GM21529 (cell line): ENCODE measurements around the gene CEP290.
A peak's percentile ranks its signal among the peaks of the same experiment; 100 is the strongest.
"Not testable (repeated sequence)": the region's sequence is repeated elsewhere in the genome, so short reads cannot be mapped to it uniquely, and the experiment has no call there.

Experiments used
- ATAC-seq: cut with Tn5 transposase; IDR thresholded peaks from one replicate; pipeline ENCODE4 v1.9.1; 2021; ENCODE audit not compliant: unreplicated experiment

The CEP290 gene

DNA sequence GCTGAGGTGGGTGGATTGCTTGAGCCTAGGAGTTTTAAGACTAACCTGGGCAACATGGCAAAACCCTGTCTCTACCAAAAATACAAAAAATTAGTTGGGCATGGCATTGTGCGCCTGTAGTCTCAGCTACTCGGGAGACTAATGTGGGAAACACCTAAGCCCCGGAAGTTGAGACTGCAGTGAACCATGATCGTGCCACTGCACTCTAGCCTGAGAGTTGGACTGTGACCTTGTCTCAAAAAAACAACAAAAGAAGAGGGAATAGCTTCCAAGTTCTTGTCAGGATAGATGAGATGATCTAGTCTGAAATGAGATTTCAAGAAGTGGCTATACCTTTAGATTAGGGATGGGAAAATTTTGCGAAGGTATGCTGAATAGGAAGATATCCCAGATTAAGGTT is 97.9 kb downstream of the CEP290 start:
- no peak for ATAC-seq

DNA sequence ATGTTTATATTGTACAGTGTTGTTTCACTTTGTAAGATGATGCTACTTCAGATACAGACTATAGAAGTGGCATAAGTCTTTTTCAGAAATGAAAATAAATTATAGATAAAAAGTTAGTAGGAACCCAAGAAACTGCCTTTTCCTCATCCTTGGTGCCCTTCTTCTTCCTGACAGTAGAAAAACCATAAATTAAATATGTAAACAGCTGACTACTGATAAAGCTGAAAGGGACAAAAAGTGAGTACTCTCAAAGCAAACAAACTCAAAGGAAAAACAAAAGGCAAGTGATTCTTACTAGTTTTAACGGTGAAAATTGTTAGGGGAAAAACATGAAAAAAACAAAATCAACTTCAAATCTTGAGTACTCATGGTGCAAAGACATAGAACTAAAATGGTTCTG is 104.1 kb downstream of the CEP290 start:
- ATAC-seq, result no peak

DNA sequence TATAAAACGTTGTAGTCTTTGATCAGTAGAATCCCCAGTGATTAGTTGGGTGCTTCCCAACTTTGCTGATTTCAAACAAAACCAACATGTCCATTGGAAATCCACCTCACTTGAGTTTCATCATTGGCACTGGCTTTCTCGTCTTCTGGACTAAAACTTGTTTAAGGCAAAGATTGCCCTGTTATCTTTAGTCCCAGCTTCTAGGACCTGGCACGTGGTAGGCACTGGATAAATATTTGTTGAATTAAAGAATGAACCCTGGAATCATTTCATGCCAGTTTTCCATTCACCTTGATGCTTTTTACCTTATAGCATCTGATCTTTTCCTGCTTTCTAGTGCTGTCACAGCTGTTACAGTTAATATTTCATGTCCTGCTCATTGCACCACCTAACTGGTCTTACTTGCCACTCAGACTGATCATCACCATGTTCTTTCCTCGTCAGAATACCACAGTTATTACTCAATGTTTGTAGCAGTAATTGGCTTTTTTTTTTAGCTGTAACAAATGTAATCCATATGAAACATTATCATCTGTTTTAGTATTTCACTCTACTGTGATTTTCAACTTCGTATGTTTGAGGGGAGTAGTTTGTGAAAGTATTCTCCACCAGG is 105.4 kb downstream of the CEP290 start:
- ATAC-seq, result peak; percentile 16

DNA sequence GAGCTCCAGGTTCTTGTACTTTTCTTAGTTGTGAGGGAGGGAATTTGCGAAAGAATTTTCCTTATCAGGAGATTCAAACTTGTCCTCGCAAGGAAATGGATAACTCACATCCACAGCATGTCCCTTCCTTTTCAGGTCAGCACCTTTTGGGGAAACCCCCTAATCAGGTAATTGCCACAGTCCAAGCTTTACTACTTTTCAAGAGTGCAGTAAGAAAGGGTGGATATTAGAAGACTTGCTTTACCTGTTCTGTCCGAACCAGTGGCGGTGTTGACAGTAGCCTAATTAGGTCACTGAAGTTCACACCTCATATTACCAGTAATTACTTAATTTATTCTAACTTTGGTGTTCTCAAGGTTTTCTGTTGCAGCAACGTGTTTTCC is 106.0 kb downstream of the CEP290 start:
- ATAC-seq, result peak; percentile 18

DNA sequence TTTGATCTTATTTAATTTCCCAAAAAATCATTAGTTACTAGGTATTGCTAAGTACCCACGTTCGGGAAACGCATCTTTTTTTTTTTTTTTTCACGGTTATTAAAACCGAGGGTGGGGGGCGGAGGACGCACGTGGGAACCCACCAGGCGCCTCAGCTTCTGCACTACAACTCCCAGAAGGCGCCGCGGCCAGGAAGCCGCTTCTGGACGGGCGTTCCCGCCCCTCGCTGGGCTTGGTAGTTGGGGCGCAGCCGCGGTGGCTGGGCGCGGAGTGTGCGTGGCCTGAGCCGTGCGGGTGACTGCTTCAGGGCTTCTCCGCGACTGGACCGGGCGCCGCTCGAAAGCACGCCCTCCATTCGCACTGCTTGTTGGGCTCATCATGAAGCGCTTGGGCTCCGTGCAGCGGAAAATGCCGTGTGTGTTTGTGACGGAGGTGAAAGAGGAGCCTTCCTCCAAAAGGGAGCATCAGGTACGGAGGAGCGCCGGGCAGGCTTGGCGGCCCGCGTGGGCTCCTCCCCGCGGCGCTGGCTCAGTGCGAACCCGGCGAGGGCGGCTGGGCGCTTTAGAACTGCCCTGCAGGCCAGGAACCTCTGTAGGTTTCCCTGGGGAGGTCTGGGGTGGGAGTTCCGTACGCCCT is 106.5 kb downstream of the CEP290 start:
- peak; percentile 99 for ATAC-seq

DNA sequence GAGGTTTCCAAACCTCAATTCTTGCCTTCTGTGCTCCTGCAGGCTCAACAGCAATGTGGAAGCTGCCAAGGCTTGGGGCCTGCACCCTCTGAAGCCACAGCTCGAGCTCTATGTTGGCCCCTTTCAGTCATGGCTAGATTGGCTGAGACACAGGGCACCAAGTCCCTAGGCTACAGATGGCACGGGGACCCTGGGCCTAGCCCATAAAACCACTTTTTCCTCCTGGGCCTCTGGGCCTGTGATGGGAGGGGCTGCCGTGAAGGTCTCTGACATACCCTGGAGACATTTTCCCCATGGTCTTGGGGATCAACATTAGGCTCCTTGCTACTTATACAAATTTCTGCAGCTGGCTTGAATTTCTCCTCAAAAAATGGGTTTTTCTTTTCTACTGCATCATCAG is 110.7 kb downstream of the CEP290 start:
- ATAC-seq, result not testable (repeated sequence)

DNA sequence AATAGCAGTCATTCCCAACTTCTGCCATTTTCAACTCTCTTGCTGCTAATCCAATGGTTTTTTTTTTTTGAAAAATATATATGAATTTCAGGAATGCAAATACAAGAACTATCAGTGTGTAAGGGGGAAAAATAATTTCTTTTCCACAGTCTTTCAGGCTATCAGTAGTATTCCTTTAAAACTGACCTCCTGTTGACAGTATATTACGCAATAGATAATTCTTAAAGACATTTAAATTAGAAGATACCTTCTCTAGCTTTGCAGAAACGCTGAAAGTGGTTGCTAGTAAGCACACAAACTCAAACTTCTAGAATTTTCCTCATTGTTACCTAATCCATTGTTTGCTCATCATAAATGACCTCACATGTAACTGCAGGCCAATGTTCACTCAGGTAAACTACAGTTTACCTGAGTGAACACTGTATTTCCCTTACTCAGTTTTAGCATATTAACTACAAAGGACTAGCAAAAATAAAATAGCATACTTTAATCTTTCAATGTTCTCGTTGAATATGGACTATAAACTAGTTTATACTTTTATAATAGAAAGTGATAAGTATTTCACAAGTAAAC is 112.7 kb downstream of the CEP290 start, which contains the start of gene C12orf50:
Gene C12orf50 (minus strand): TSS at position 309 of the 573 bp plus-strand sequence. CDS start 2,439 bp downstream, outside the sequence.
- ATAC-seq, result no peak

DNA sequence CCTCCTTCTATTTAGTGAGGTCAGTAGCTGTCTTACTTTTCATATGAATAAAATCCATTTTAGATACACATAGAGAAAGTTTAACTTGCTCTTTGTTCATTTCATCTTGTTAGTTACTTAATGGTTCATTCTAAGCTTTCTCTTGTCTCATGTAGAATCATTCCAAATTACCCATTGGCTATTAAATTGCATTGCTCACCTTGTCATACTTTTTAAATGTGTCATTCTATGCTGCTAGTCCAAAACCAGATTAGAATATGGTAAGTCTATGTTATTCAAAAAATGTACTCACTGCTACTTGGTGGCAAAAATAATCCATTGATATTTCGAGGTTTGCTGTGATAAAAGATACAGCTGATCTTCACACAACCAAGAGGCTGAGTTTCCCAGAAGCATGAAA is 115.7 kb downstream of the CEP290 start:
- no peak for ATAC-seq

DNA sequence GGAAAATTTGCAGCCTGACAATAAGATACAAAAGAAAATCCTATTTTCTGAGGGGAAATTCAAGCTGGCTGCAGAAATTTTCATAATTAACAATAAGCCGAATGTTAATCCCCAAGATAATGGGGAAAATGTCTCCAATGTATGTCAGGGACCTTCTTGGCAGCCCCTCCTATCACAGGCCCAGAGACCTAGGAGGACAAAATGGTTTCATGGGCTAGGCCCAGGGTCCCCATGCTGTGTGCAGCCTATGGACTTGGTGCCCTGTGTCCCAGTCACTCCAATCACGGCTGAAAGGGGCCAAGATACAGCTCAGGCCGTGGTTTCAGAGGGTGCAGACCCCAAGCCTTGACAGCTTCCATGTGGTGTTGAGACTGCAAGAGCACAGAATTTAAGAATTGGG is 123.9 kb downstream of the CEP290 start:
- no peak for ATAC-seq

DNA sequence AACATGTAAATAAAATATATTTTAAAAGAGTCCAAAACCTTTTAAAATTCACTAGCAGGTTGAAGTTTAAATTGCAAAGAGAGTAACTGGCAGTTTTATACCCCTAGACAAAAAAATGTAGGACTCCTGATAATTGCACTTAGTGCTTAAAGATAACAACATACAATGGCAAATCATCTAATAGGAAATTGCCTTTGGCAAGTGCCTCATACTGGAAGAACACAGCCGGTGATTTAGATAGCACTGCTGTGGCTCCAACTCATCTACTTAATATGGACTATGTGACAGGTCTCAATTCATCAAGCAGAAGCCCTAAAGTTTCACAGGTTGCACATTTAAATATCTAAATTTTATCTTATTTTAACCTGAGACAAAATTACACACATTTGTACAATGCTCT is 126.1 kb downstream of the CEP290 start:
- ATAC-seq, result no peak

DNA sequence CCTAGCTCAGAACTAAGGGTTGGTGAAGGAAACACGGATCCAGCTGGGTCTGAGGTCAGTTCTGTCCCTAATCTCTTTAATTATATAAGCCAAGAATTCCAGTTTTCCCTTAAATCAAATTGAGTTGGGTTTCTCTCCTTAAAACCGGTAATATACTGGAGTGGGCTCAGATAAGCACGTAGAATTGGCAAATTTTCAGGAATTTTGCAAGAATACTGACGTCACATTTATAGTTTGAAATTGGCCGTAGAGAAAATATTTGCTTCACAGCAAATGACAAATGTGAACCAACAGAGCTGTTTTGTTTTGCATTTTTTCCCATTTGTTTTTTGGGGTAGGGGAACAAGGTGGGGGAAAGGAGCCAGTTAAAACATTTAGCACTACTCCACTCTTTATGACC is 130.1 kb downstream of the CEP290 start:
- ATAC-seq, result no peak

DNA sequence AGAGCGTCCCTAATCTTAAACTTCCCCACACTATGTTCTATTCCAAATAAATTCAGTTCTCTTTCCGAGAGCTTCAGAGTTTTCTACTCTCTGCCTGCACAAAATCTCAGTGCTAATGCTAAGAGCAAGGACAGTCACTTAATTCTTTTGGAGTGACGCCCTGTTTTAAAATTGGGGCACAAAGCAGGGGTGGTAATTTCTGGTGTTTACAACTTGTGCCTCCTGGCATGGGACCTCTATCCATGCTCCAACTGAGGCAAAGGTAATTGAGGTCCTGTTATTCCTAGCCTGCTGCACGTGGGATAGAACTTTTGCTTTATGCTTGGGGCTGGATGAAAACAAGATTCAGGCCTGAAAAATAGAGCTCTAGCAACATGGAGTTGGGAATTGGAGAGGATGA is 135.5 kb downstream of the CEP290 start:
- ATAC-seq, result no peak

DNA sequence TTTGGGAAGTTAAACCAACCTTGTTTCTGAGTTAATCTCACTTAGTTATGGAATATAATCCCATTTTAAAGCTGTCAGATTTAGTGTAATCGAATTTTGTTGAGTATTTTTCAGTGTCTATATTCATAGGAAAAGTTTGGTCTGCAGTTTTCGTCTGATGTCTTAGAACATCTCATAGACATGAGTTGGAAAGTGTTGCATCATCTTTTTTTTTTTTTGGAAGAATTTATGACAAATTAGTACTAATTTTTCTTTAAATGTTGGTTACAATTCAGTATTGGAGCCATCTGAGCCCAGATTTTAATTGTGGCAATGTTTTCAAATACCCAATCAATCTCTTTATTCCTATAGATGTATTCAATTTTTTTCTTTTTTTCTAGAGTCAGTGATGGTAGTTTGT is 140.6 kb downstream of the CEP290 start:
- ATAC-seq, result no peak
